ENCODE measurements around the gene IQSEC1.

IQSEC1 gene

DNA sequence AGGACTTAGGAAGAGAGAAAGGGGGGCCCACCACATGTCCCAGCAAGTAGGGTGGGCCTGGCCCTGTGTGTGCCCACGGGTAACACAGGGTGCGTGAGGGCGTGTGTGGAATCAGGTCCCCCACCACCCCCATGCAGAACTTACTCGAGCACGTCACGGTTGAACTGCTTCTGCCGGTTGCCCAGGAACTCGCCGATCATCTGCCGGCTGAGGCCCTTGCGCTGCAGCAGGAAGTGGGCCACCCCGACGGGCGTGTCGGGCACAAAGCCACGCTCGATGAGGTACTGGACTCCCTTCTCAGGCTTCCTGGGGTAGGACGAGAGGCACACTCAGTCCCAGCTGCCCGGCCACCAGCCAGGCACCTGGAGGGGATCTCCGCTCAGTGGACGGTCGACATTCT, 148.8 kb downstream of the IQSEC1 start:
- no peak for DNase-seq

DNA sequence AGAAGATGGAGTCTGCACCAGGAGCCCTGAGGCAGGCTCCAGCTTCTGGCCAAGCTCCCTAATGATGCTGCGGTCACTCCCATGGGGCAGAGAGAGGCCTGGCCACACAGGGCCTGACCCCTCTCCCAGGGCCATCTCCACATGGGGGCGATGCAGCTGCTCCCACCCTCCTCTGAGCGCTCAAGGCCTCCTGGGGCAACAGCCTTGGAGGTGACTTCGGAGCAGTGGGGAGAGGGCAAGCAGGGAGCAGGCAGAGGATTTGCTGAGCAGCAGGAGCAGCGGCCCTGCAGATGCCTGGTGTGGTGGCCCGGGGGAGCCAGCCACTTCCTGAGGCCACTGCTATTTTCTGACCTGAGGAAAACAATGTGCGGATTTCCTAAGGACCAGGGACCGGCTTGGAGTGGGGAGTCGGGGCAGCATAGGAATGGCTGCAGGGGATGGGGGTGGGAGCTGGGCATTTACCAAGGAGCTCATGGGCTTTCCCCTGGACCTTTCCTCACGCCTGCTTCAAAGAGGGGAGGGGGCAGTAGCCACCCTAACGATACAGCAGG, 150.3 kb downstream of the IQSEC1 start:
- DNase-seq, result no peak

DNA sequence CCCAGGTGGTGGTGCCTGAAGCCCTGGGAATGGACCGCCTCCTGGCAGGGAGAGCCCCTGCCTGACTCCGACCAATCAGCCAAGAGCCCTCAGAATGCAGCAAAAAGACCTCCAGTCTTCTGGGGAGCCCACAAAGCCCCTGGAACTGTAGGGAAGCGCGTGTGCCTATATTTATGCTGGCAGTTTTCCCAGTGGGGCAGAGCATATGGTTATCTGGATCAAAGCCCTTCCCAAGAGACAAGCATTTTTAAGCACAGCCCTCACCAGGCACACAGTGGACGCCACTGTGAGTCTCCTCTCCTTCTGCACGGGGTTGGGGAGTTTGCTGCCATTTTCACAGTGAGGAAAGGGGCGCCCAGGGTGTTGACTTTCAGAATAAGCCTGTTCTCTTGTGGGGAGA, 150.9 kb downstream of the IQSEC1 start:
- no peak for DNase-seq

- no peak for DNase-seq
Observed at GRCh38 chr3:12921736-12922135, 151.5 kb downstream of the IQSEC1 start.

- no peak for DNase-seq
Observed at GRCh38 chr3:12920967-12921366, 152.3 kb downstream of the IQSEC1 start.

DNA sequence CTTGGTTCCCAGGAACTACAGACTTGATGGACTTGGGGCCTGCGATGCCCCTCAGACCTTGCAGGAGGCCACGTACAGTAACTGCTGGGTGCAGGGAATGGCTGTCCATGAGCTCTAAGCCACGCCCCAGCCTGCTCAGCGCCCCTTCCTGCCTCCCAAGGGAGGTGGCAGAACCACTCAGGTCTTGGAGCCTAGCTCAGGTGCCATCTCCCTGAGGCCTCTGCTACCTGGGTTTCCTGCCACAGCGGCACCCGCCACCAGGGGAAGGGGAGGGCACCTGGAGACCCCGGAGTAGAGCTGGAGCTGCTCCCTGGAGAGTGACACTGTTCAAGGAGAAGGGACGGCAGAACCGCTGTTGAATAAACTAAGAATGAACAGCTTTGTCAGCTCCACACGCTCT, 154.0 kb downstream of the IQSEC1 start:
- no peak for DNase-seq

GRCh38 chr3:12918231-12918630, 155.0 kb downstream of the IQSEC1 start:
- DNase-seq, result no peak

GRCh38 chr3:12916159-12916558, 157.1 kb downstream of the IQSEC1 start:
- no peak for DNase-seq

DNA sequence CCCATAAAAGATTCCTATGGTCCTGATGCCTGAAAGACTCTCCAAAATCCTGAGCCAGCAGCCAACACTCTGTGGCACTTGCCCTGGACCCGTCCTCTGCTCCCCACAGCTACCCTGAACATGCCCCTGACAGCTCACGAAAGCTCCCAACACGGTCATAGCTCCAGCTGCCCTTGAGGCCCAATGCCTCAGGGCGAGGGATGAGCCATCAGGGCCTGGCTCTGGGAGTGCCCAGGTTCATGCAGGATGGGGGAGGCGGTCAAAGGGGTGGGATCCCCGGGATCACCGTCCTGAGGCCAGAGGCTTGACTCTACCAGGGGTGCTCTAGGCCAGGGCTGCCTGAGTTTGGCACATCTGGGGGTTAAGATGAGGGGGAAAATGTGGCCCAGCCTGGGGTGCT, 159.1 kb downstream of the IQSEC1 start:
- no peak for DNase-seq

DNA sequence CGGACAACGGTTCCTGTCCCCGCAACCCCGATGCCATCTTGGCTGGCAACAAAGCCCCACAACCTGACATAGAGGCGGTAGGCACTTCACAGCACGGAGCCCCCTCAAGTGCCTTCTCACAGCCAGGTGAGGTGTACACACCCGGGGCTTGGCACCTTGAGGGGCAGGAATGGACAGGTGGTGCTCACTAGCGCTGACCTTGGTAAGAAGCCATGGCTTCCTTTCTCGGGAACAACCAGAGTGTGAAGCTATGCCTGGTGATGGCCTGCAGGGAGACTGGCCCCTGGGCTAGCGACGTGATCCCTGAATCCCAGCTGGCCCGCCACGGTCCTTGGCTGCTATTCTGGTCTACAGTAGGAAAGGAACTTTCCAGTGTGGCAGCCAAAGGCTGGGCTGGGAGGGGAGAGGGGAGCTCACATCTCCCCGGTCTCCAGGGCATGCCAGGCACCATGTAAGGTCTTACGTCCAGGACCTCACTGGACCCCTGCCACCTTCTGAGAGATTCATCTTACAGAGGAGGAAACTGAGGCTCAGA, 161.3 kb downstream of the IQSEC1 start:
- DNase-seq, result no peak

DNA sequence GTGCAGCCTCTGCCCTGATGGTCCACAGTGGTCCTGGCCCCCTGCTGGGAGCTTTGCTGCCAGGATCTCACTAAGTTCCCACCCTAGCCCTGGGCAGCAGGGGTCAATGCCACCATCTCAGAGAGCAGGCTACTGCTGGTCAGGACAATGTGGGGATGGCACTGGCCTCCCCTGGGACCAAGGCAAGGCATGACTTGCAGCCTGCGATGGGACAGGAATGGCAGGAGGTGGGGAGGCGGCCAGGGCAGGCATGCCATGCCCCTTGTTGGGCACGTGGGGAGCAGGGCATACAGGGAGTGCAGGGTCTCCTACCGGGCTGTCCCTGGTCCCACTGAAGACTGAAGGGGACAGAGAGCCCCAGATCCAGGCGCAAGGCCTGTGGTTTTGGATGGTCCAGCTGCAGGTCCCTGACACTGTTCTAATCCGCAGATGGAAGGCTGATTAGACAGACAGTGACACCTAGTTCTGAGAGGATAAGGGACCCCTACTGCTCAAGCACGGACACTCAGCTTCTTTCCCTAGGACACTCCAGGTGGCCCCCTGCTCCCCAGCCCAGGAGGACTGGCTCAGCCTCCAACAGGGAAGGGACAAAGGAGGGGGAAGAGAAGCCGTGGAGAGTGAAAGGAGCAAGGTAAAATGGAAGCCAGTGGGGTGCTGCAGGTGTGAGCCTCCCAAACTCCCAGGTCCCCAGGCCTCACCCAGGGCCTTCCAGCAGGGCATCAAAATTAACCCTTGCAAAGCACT, 162.7 kb downstream of the IQSEC1 start:
- no peak for DNase-seq

DNA sequence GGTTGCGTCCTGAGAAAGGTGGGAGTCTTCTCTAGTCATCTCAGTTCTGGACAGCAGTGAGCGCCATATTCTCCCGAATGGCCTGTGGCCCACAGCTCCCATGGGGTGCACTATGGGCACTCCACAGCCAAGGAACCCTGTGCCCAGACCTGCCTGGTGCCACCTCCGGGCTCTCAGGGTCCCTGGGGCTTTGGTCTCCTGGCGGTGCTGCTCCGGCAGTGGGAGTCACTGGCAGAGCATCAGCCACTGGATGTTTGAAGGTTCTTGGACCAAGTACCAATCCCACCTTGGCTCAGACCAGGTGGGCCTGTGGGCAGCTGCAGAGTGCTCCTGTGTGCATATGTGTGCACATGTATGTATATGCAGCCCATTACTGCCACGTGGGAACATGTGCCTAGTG, 163.5 kb downstream of the IQSEC1 start:
- DNase-seq, result no peak

GRCh38 chr3:12908859-12909258, 164.4 kb downstream of the IQSEC1 start:
- no peak for DNase-seq

GRCh38 chr3:12908136-12908730, 165.0 kb downstream of the IQSEC1 start:
- no peak for DNase-seq

DNA sequence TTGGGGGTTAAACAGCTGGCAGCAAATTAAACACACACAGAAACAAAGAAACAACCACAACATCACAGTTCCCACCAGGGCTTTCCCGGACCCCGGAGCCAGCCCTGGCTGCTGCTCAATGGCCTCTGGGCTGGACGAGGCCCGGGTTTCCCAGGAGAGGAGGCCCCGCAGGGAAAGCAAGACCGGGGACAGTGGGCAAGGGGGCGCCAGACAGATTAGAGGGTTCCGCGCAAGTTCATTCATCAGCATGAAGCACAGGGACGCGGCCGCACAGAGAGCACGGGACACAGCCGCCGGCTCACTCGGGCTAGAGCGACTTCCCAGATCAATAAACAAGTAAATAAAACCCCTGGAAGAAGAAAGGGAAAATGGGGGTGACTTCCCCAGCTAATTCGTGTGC, 165.5 kb downstream of the IQSEC1 start:
- no peak for DNase-seq

DNA sequence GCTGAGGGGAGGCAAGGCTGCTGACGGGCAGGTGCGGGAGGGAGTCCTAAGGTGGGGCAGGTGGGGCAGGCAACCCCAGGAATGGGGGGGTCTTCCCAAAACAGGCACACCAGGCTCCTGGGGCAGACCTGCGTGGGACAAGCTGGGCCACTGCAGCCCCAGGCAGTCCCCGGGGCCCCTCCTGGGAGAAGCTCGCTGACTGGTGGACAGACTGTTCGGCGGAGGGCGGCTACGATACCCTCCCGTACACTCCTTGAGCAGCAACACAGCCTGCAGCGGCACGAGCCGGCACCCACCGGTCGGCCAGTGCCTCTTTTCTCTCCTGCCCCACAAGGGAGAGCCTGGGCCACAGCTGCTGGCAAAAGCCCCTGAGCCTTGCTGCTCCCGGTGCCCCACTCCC, 165.9 kb downstream of the IQSEC1 start:
- DNase-seq, result no peak

- no peak for DNase-seq
Observed at GRCh38 chr3:12906916-12907290, 166.3 kb downstream of the IQSEC1 start.

DNA sequence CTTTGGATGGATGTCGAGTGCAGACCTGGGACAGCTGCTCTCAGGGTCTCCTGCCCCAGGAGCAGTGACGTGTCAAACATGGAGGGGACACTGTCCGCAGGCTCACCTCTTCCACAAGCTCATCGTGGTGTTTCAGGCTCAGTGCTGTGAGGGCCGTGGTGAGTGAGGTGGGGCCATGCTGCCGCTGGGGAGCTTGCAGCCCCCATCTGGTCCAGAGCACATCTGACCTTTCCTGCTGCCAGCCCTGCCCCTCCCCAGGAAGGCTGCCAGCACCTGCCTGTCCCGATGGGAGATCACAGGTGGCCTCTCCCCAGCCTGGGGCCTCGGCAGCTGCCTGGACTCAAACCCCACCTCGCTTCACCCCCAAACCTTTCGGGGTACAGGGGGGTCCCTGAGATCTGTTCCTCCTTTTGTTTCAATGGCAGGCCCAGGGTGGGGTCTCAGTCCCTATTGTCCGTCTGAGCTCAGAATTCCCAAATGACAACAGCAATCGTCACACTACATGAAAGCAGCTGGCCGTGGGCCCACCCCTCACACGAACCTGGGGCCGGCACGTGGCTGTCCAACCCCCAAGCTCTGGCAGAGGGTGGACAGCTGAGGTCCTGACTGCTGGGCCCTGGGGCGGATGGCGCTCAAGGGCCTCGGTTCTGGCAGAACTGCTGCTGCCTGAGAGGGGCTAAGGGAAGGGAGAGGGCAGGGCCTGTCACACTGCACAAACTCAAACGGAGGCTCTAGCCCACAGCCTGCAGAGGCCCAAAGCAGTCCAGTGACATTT, 166.9 kb downstream of the IQSEC1 start:
- no peak for DNase-seq

DNA sequence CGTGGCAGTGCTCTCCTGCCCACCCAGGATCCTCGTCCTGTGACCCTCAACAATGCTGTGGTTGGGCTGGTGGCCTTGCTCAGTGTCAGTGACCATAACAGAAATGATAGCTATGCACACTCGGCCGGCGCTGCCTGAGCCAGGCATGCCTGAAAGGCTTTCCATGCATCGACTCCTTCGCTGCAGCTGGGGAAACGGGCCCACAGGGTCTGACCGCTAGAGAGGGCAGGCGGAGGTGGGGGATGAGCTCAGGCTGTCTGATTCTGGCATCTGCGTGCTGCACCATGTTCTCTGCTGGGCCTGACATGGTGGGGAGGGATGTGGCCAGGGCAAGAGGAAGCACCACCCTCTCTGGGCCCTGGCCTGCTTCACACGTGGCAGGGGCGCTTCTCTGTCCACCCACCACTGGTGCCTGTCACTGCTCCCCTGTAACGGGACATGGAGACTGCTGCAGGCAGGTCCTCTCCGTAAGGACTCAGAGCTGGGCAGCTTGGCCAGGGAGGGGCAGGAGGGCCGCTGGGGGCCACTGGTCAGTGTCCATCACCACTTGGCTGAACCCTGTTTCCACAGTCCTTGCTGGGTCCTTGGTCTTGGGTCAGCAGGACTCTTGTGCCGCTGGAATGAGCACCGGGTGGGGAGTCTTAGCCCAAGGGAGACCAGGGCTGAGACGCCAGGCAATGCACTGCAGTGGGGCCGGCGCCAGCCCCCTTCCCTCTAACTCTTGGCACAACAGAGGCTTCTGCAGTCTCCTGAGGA, 167.7 kb downstream of the IQSEC1 start:
- DNase-seq, result no peak

DNA sequence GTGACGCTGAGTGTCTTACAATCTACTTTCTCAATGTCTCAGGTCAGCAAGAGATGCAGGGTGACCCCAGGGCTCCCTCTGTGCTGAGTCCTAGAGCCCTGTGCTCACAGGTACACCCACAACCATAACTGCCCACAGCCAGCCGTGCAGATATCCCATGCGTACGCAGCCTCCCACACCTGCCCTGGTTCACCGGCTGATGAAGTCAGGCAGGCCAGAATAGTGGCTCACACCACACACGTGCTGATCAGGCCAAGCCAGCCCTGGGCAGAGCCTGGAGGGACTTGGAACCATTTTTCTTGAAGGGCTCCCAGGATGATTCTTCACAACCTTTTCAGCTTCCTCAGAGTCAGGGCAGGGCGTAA, 168.3 kb downstream of the IQSEC1 start:
- DNase-seq, result no peak

GRCh38 chr3:12903881-12904280, 169.3 kb downstream of the IQSEC1 start:
- no peak for DNase-seq

GRCh38 chr3:12903000-12903800, 170.0 kb downstream of the IQSEC1 start:
- DNase-seq, result no peak
